HCT116 (cell line): Measurements from ENCODE around the gene IGFBP6. TPM values are rescaled to one million over a fixed set of nuclear protein-coding genes. Genes with fewer than 3 reads are reported as not detected.

Source experiments
- ATAC-seq: fragments of 200-7000 bp; cut with Tn5 transposase; 2 replicates; pipeline ENCODE4 v1.9.1; 2020; ENCODE audit warnings: mild to moderate bottlenecking, moderate library complexity
- BruUV-seq: library from RNA; stranded (reverse); fragments of 400-500 nt; replicated peaks from 2 replicates; lab custom pipeline; 2021; lab: Mats Ljungman, UMichigan
- CTCF ChIA-PET: fragments of 300-600 bp; sonication (Branson Sonifier 250); formaldehyde crosslinking; loops from one replicate; lab custom pipeline; 2021; ENCODE audit warnings: antibody characterized with exemption; lab: Charles Lee
- POLR2A ChIA-PET: fragments of 300-600, 350-600 bp; sonication (Branson Sonifier 250); formaldehyde crosslinking; loops from one replicate; lab custom pipeline; 2021; ENCODE audit warnings: antibody characterized with exemption; lab: Charles Lee
- RAD21 ChIA-PET, 2 experiments: fragments of 300-600 bp; sonication (Branson Sonifier 250); formaldehyde crosslinking; loops; one replicate each; lab custom pipeline; 2023; ENCODE audit warnings: low total read pairs in 2 of 2; ENCODE audit not compliant: uncharacterized antibody in 2 of 2, unreplicated experiment in 2 of 2, low non-redundant PET in 1 of 2; lab: Charles Lee
- DNase-seq: peaks from one replicate; pipeline ENCODE4 v3.0.0-alpha.2; 2010; ENCODE audit warnings: low read depth, low spot score
- H2AFZ ChIP-seq: fragments of 200-600 bp; shearing (Covaris generic), sonication (generic); 2 replicates; pipeline ENCODE4 v1.6.1; 2017; ENCODE audit warnings: low read depth, mixed run types, mixed read lengths, antibody characterized with exemption, low read length; ENCODE audit not compliant: poor library complexity, severe bottlenecking
- H3K27ac ChIP-seq: 2 replicates; pipeline ENCODE4 v1.5.1; 2012; ENCODE audit warnings: low read depth, low read length
- H3K27me3 ChIP-seq: fragments of 200-600 bp; sonication (generic); 2 replicates; pipeline ENCODE4 v1.6.1; 2016; ENCODE audit warnings: mixed run types, low read length, mixed read lengths; ENCODE audit not compliant: insufficient read depth
- H3K36me3 ChIP-seq, 2 experiments: fragments of 200-500 bp in 1 of 2; fragments of 200-600 bp in 1 of 2; sonication (Bioruptor generic) in 1 of 2; sonication (generic) in 1 of 2; 2 replicates each; pipeline versions ENCODE4 v1.5.1 to v1.6.1; 2014 to 2016; ENCODE audit warnings: low read length in 2 of 2, inconsistent platforms in 1 of 2, mixed read lengths in 1 of 2, mixed run types in 1 of 2; ENCODE audit not compliant: insufficient read depth in 2 of 2, control insufficient read depth in 1 of 2
- H3K4me1 ChIP-seq, 2 experiments: fragments of 200-600 bp in 1 of 2; sonication (generic) in 1 of 2; 2 replicates each; pipeline versions ENCODE4 v1.5.1 to v1.6.1; 2012 to 2017; ENCODE audit warnings: low read length in 2 of 2, inconsistent platforms in 1 of 2, mild to moderate bottlenecking in 1 of 2, mixed read lengths in 1 of 2, mixed run types in 1 of 2, moderate library complexity in 1 of 2; ENCODE audit not compliant: insufficient read depth in 2 of 2, control insufficient read depth in 1 of 2
- H3K4me2 ChIP-seq: fragments of 200-600 bp; sonication (generic); 2 replicates; pipeline ENCODE4 v1.6.1; 2017; ENCODE audit warnings: mixed run types, low read length, mixed read lengths
- H3K4me3 ChIP-seq, 2 experiments: fragments of 200-600 bp in 1 of 2; sonication (generic) in 1 of 2; replicated peaks in 1 of 2; 2 replicates each; pipeline ENCODE4 v1.5.1; 2011 to 2016; ENCODE audit warnings: low read length in 2 of 2, control low read depth in 1 of 2, low read depth in 1 of 2, mild to moderate bottlenecking in 1 of 2, mixed read lengths in 1 of 2, mixed run types in 1 of 2
- H3K79me2 ChIP-seq: fragments of 200-600 bp; sonication (generic); 2 replicates; pipeline ENCODE4 v1.6.1; 2017; ENCODE audit warnings: mild to moderate bottlenecking, mixed run types, low read length, moderate library complexity, mixed read lengths; ENCODE audit not compliant: insufficient read depth
- H3K9ac ChIP-seq: fragments of 200-600 bp; sonication (generic); 2 replicates; pipeline ENCODE4 v1.6.1; 2016; ENCODE audit warnings: low read length, mixed read lengths
- H3K9me2 ChIP-seq: fragments of 200-600 bp; sonication (generic), shearing (Covaris generic); 2 replicates; pipeline ENCODE4 v1.6.1; 2017; ENCODE audit warnings: mixed run types, mild to moderate bottlenecking, moderate library complexity; ENCODE audit not compliant: insufficient read depth
- H3K9me3 ChIP-seq, 2 experiments: fragments of 200-500 bp in 1 of 2; fragments of 200-600 bp in 1 of 2; sonication (Bioruptor generic) in 1 of 2; sonication (generic) in 1 of 2; 2 replicates each; pipeline ENCODE4 v1.6.1; 2014 to 2017; ENCODE audit warnings: low read length in 2 of 2, mixed read lengths in 2 of 2, inconsistent platforms in 1 of 2, low read depth in 1 of 2, mild to moderate bottlenecking in 1 of 2, mixed run types in 1 of 2, moderate library complexity in 1 of 2; ENCODE audit not compliant: control insufficient read depth in 1 of 2, insufficient read depth in 1 of 2
- H4K20me1 ChIP-seq: fragments of 200-600 bp; sonication (generic), shearing (Covaris generic); 2 replicates; pipeline ENCODE4 v1.6.1; 2017; ENCODE audit warnings: mixed run types, mild to moderate bottlenecking, moderate library complexity; ENCODE audit not compliant: insufficient read depth
- ATF3 ChIP-seq: IDR thresholded peaks from 2 replicates; pipeline ENCODE4 v1.6.1; 2012
- CBX3 ChIP-seq: IDR thresholded peaks from 2 replicates; pipeline ENCODE4 v1.6.1; 2012; ENCODE audit warnings: low read depth
- CEBPB ChIP-seq: IDR thresholded peaks from 2 replicates; pipeline ENCODE4 v1.6.1; 2012; ENCODE audit warnings: low read depth
- CTCF ChIP-seq, 3 experiments: fragments of 200-600 bp in 1 of 3; sonication (generic) in 1 of 3; IDR thresholded peaks in 2 of 3; conservative IDR thresholded peaks in 1 of 3; 2 replicates each; pipeline ENCODE4 v1.5.1; 2012 to 2017; ENCODE audit warnings: low read depth in 2 of 3, low read length in 2 of 3, antibody characterized with exemption in 1 of 3, borderline replicate concordance in 1 of 3, control low read depth in 1 of 3, mild to moderate bottlenecking in 1 of 3, mixed read lengths in 1 of 3, mixed run types in 1 of 3, moderate library complexity in 1 of 3; ENCODE audit not compliant: insufficient read depth in 1 of 3
- ELF1 ChIP-seq: IDR thresholded peaks from 2 replicates; pipeline ENCODE4 v1.6.1; 2012; ENCODE audit warnings: low read depth, borderline replicate concordance
- EZH2 ChIP-seq: fragments of 200-600 bp; sonication (generic); IDR thresholded peaks from 2 replicates; pipeline ENCODE4 v1.6.1; 2017; ENCODE audit warnings: antibody characterized with exemption, mixed run types
- FOSL1 ChIP-seq: IDR thresholded peaks from 2 replicates; pipeline ENCODE4 v1.6.1; 2012; ENCODE audit warnings: low read depth
- JUND ChIP-seq: IDR thresholded peaks from 2 replicates; pipeline ENCODE4 v1.6.1; 2012
- MAX ChIP-seq: IDR thresholded peaks from 2 replicates; pipeline ENCODE4 v1.6.1; 2012
- POLR2AphosphoS5 ChIP-seq: IDR thresholded peaks from 2 replicates; pipeline ENCODE4 v1.6.1; 2011; ENCODE audit warnings: mild to moderate bottlenecking, low read depth, low read length, moderate library complexity
- REST ChIP-seq: IDR thresholded peaks from 2 replicates; pipeline ENCODE4 v1.6.1; 2012; ENCODE audit warnings: low read depth
- SIN3A ChIP-seq: IDR thresholded peaks from 2 replicates; pipeline ENCODE4 v1.6.1; 2012; ENCODE audit warnings: low read depth
- SRF ChIP-seq: IDR thresholded peaks from 2 replicates; pipeline ENCODE4 v1.6.1; 2012; ENCODE audit warnings: low read depth
- YY1 ChIP-seq: IDR thresholded peaks from 2 replicates; pipeline ENCODE4 v1.6.1; 2011; ENCODE audit warnings: low read length, low read depth, moderate library complexity, mild to moderate bottlenecking; ENCODE audit not compliant: insufficient replicate concordance; ENCODE audit errors: extremely low read depth
- ZBTB33 ChIP-seq: IDR thresholded peaks from 2 replicates; pipeline ENCODE4 v1.6.1; 2011; ENCODE audit warnings: mild to moderate bottlenecking, low read length, moderate library complexity; ENCODE audit not compliant: insufficient replicate concordance; ENCODE audit errors: extremely low read depth
- ZNF274 ChIP-seq: fragments of 200-500 bp; sonication (Bioruptor generic); IDR thresholded peaks from 2 replicates; pipeline ENCODE4 v1.6.1; 2014; ENCODE audit warnings: mild to moderate bottlenecking, low read depth, low read length, inconsistent platforms
- intact Hi-C: fragments of 100-400 bp; cut with micrococcal nuclease; formaldehyde crosslinking; loops from 2 replicates; pipeline ENCODE4 v1.10.0; 2022
- total RNA-seq: library from RNA; stranded (reverse); gene quantifications from one replicate; pipeline ENCODE4 v1.2.1, GENCODE V29; 2021; ENCODE audit not compliant: unreplicated experiment

IGFBP6 gene
- total RNA-seq, 1 experiment from 2014 or later = 83.4 TPM

- no TSS peak for BruUV-seq
- Histone ChIP-seq H3K36me3 (no peaks in the 10 kb centered on the region), H3K4me2 (no peak overlapping the region), H3K9me2 (no peaks in the 10 kb centered on the region), H2AFZ (no peak overlapping the region)
- TF ChIP-seq REST (no peak), CBX3 (no peak), MAX (no peak), ZBTB33 (no peak), SIN3A (no peak), YY1 (no peak), EZH2 (no peak), ATF3 (no peak), FOSL1 (no peak), CTCF (IDR thresholded peaks at IDR 0.05 in 2 of 3, conservative IDR thresholded peaks at IDR 0.05 in 1 of 3; ENCODE audit: borderline replicate concordance in 1 of 3, insufficient read depth in 1 of 3, low read depth in 2 of 3, low read length in 2 of 3) (no peak), CEBPB (no peak), SRF (no peak), JUND (no peak), ZNF274 (no peak), ELF1 (no peak), POLR2AphosphoS5 (no peak)
- TF ChIP-seq, all 23 proteins: peak for 0
- Histone ChIP-seq H3K27me3 (no peaks in the 10 kb centered on the region), H3K79me2 (peaks cover 4% of the 10 kb centered on the region; the same call in 1 of the 2 replicates), H3K4me3 (no peak overlapping the region), H3K9me3 (no peaks in the 10 kb centered on the region), H3K9ac (no peak overlapping the region), H4K20me1 (peaks cover 1% of the 10 kb centered on the region; the same call in 1 of the 2 replicates), H3K27ac (no peak overlapping the region), H3K4me1 (peaks cover 31 to 46% of the 10 kb centered on the region in 2 experiments)
- DNase-seq (no peak), ATAC-seq (no peak)
- ChIA-PET CTCF (interaction anchor here (0.6 kb wide), 1 partner anchor 278 kb away, joined by 4 read pairs; no protein-coding TSS in a partner anchor), POLR2A (interaction anchor here (1.2 to 1.7 kb wide), 2 partner anchors 22 to 51 kb away, joined by 4 read pairs; partner anchors contain the start of genes EIF4B and SPRYD3), RAD21 (no interaction called here)
- intact Hi-C loops = no loop called here
Measured at GRCh38 chr12:53056901-53057300, 40.6 kb upstream of the IGFBP6 start.
